ENCODE measurements around the gene SLC25A25.

DNA sequence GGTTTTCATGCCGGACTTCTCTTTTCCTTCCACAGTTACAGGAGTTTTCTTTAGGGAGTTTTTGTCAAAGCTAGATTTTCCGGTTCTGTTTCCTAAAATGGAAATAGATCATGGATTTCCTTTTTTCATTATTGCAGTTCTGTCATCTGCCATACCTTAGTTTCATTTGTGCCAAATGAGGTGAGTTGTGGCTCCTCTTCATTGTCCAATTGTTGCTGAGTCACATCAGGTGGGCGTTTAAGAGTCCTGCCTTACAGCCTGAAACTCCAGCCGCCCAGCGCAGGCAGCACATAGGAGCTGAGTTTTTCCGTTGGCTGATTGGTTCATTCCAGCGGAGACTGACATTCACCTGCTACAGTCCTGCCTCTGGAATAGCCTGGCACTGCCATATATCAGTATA, 14.1 kb downstream of the SLC25A25 start:
- TF ChIP-seq, protein P1, sequence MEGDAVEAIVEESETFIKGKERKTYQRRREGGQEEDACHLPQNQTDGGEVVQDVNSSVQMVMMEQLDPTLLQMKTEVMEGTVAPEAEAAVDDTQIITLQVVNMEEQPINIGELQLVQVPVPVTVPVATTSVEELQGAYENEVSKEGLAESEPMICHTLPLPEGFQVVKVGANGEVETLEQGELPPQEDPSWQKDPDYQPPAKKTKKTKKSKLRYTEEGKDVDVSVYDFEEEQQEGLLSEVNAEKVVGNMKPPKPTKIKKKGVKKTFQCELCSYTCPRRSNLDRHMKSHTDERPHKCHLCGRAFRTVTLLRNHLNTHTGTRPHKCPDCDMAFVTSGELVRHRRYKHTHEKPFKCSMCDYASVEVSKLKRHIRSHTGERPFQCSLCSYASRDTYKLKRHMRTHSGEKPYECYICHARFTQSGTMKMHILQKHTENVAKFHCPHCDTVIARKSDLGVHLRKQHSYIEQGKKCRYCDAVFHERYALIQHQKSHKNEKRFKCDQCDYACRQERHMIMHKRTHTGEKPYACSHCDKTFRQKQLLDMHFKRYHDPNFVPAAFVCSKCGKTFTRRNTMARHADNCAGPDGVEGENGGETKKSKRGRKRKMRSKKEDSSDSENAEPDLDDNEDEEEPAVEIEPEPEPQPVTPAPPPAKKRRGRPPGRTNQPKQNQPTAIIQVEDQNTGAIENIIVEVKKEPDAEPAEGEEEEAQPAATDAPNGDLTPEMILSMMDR (IDR thresholded peaks at IDR 0.05 in 8 of 11, conservative IDR thresholded peaks at IDR 0.05 in 3 of 11) = no peak
- no peak for TF ChIP-seq POLR2AphosphoS5 (IDR thresholded peaks at IDR 0.05)
